CD4-positive, alpha-beta memory T cell (primary cell): ENCODE data around the gene PDHX. TPM values are rescaled to one million over a fixed set of nuclear protein-coding genes. Genes with fewer than 3 reads are reported as not detected.

Source experiments
- CTCF ChIA-PET: fragments of 350-600 bp; sonication (Branson Sonifier 250); formaldehyde crosslinking; loops from one replicate; lab custom pipeline; 2021; ENCODE audit warnings: inconsistent platforms; ENCODE audit not compliant: partially characterized antibody; lab: Charles Lee
- POLR2A ChIA-PET: fragments of 350-600 bp; sonication (Branson Sonifier 250); formaldehyde crosslinking; loops from one replicate; lab custom pipeline; 2021; ENCODE audit not compliant: partially characterized antibody; lab: Charles Lee
- DNase-seq, 5 donors: peaks; one replicate each; pipeline versions ENCODE4 v3.0.0 to v3.0.0-alpha.2; 2020 to 2022; ENCODE audit warnings: mixed read lengths in 1 of 5
- H3K27ac ChIP-seq: one replicate; pipeline ENCODE4 v1.7.0; 2013; ENCODE audit warnings: low read depth, low read length
- H3K27me3 ChIP-seq: 2 replicates; pipeline ENCODE4 v1.7.0; 2013; ENCODE audit warnings: mild to moderate bottlenecking, low read length, moderate library complexity; ENCODE audit not compliant: insufficient read depth
- H3K36me3 ChIP-seq: 2 replicates; pipeline ENCODE4 v1.7.0; 2013; ENCODE audit warnings: mild to moderate bottlenecking, low read length, moderate library complexity; ENCODE audit not compliant: insufficient read depth
- H3K4me1 ChIP-seq: 2 replicates; pipeline ENCODE4 v1.7.0; 2013; ENCODE audit warnings: mild to moderate bottlenecking, low read length, moderate library complexity; ENCODE audit not compliant: insufficient read depth
- H3K4me3 ChIP-seq, 2 donors: one replicate each; pipeline ENCODE4 v1.7.0; 2013; ENCODE audit warnings: low read length in 2 of 2, mild to moderate bottlenecking in 1 of 2
- H3K9me3 ChIP-seq, 2 donors: one replicate each; pipeline ENCODE4 v1.7.0; 2013; ENCODE audit warnings: low read length in 2 of 2, control low read depth in 1 of 2; ENCODE audit not compliant: control insufficient read depth in 1 of 2
- H3K27ac Mint-ChIP-seq, 7 donors: one replicate each; pipeline ENCODE4 v1.8.0; 2020 to 2021; ENCODE audit warnings: mixed read lengths in 7 of 7, mild to moderate bottlenecking in 6 of 7, inconsistent platforms in 3 of 7, moderate library complexity in 3 of 7
- H3K27me3 Mint-ChIP-seq, 2 donors: one replicate each; pipeline ENCODE4 v1.8.0; 2020 to 2021; ENCODE audit warnings: mixed read lengths in 2 of 2
- H3K36me3 Mint-ChIP-seq, 2 donors: one replicate each; pipeline ENCODE4 v1.8.0; 2020 to 2021; ENCODE audit warnings: mixed read lengths in 2 of 2, inconsistent platforms in 1 of 2, mild to moderate bottlenecking in 1 of 2
- H3K4me1 Mint-ChIP-seq, 4 donors: one replicate each; pipeline ENCODE4 v1.8.0; 2020 to 2021; ENCODE audit warnings: mixed read lengths in 4 of 4, mild to moderate bottlenecking in 1 of 4
- H3K4me3 Mint-ChIP-seq, 8 donors: one replicate each; pipeline ENCODE4 v1.8.0; 2020 to 2021; ENCODE audit warnings: mixed read lengths in 8 of 8, mild to moderate bottlenecking in 7 of 8, moderate library complexity in 6 of 8, inconsistent platforms in 3 of 8
- H3K9me3 Mint-ChIP-seq, 8 donors: one replicate each; pipeline ENCODE4 v1.8.0; 2020 to 2021; ENCODE audit warnings: mixed read lengths in 8 of 8, mild to moderate bottlenecking in 5 of 8, inconsistent platforms in 3 of 8, moderate library complexity in 1 of 8
- intact Hi-C: fragments of 100-400 bp; cut with micrococcal nuclease; formaldehyde crosslinking; loops from one replicate; pipeline ENCODE4 v1.15.1; 2023
- polyA plus RNA-seq, 2 donors: library from polyadenylated mRNA; unstranded; fragments of 300-500 nt; fragmentation: Illumina TruSeq; gene quantifications; one replicate each; pipeline ENCODE4 v1.2.3, GENCODE V29; 2021
- total RNA-seq, 2 experiments: library from RNA; stranded (reverse); gene quantifications; one replicate each; pipeline ENCODE4 v1.2.3, GENCODE V29; 2021

Gene PDHX
- total and polyA plus RNA-seq, 4 experiments from 2014 or later = 17.6 to 43.5 (median 29.8) TPM

DNA sequence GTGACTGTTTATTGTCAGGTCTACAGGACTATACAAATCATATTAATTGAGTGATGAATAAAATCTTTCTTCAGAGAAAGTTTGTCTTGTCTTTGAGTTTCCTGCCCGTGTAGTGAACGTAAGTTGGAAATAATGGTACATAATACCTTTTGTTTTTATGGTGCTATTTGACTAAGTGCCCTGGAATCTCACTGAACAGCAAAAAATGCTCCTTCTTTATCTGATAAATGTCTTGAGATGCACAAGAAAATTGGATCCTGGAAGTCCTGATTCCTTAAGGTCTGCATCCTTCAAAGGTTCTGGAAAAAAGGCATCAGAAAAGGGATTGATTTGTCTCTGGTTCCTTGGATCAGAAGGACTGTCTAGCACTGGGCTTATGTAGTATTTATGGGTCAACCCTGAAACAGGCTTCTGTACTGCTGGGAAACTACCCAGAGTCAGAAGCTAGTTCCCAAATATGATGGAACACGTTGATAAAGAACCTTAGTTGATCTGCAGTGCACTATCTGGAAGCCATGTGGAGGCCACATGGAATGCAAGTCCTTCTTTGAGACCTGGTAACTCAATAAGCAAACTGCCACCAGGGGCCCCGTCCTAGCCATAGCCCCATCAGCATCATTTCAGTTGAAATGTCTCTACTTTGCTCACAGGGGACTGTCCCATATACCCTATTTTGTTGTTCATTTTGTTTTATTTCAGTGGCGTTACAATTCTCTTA lies 122.0 kb downstream of the PDHX start:
- H3K4me3 Mint-ChIP-seq = no peak overlapping the region
- ChIA-PET CTCF (interaction anchor here (1.1 kb wide), 1 partner anchor 9 kb away, joined by 3 read pairs; no protein-coding TSS in a partner anchor), POLR2A (interaction anchor here (0.6 to 1.9 kb wide), 5 partner anchors 9 to 128 kb away, joined by 3 to 6 read pairs (median 4); partner anchors contain the start of gene CD44)
- H3K27ac Mint-ChIP-seq = peak overlapping the region in 6 of 7 donors; percentile 63 to 99 (median 96)
- H3K9me3 Mint-ChIP-seq = peaks cover 0 to 2% (median 0%) of the 10 kb centered on the region in 8 donors
- no peaks in the 10 kb centered on the region for H3K27me3 ChIP-seq
- intact Hi-C loops = no loop called here
- DNase-seq = no peak
- no peak overlapping the region for H3K4me3 ChIP-seq
- H3K4me1 Mint-ChIP-seq = peaks cover 35 to 66% (median 53%) of the 10 kb centered on the region in 4 donors
- H3K36me3 Mint-ChIP-seq = no peaks in the 10 kb centered on the region
- H3K27me3 Mint-ChIP-seq = no peaks in the 10 kb centered on the region
- peaks cover 54% of the 10 kb centered on the region for H3K4me1 ChIP-seq
- H3K9me3 ChIP-seq = no peaks in the 10 kb centered on the region
- no peak overlapping the region for H3K27ac ChIP-seq
- H3K36me3 ChIP-seq = no peaks in the 10 kb centered on the region

DNA sequence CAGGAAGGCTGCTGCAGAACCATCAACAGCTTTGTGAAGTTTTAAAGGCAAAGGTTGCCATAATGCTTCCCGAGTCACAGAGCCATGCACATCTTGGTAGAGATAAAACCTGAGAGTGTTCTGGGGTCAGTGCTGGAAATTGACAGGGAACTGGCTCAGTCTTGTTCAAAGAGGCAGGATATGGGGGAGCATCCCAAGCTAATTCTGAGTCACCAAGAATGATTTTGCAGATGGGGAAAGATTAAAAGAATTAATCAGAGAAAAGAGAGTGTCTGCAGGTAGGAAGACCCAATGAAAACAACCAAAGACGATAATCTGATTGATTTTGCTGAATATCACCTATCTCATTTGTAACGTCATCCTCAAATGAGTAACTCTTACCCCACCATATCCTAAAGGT lies 122.7 kb downstream of the PDHX start:
- intact Hi-C loops = no loop called here
- Mint-ChIP-seq H3K9me3 (peaks cover 0 to 2% (median 0%) of the 10 kb centered on the region in 8 donors), H3K27me3 (no peaks in the 10 kb centered on the region), H3K4me3 (peak overlapping the region in 1 of 8 donors; percentile 9), H3K27ac (peak overlapping the region; percentile 96 to 99 (median 98)), H3K36me3 (no peaks in the 10 kb centered on the region), H3K4me1 (peaks cover 31 to 63% (median 49%) of the 10 kb centered on the region in 4 donors)
- Histone ChIP-seq H3K4me1 (peaks cover 55% of the 10 kb centered on the region), H3K36me3 (no peaks in the 10 kb centered on the region), H3K27ac (no peak overlapping the region), H3K27me3 (no peaks in the 10 kb centered on the region), H3K4me3 (no peak overlapping the region), H3K9me3 (no peaks in the 10 kb centered on the region)
- ChIA-PET CTCF (interaction anchor here (1.1 kb wide), 1 partner anchor 8 kb away, joined by 3 read pairs; no protein-coding TSS in a partner anchor), POLR2A (interaction anchor here (0.6 to 1.9 kb wide), 6 partner anchors 8 to 127 kb away, joined by 3 to 6 read pairs (median 4); partner anchors contain the start of gene CD44)
- DNase-seq = no peak

DNA sequence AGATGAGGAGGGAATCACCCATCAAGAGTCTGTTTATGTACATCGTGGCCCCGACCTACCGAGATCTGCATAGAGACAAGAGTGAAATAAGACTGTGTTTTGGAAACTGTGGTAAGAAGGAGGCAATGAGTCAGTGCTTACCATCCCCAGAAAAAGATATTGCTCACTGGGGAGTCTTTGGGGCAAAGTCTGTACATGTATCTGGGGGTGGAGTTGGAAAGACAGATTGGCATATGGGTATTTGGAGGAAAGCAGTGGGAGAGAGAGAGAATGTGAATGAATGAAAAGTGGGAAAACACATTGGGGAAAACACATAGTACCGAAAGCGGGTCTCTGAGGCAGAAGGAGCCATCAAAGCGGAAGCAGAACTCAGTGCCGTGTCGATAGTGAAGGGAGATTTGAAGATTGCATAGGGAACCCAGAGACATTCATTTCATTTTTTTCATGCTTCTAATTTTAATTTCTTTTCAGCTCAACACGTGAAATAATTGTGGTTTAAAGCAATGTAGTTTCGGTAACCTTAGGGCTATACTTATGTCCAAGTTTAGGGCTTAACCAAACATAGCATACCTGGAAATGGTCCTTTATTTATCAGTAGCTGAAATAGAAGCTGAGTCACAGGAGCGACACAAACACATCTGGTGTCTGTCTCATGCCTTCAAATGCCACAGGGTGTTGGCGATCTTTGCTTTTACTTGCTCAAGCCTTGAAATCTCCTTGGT lies 124.0 kb downstream of the PDHX start:
- peaks cover 68% of the 10 kb centered on the region for H3K4me1 ChIP-seq
- peak overlapping the region; percentile 80 to 93 (median 88) for H3K4me3 Mint-ChIP-seq
- H3K27me3 ChIP-seq = no peaks in the 10 kb centered on the region
- no peaks in the 10 kb centered on the region for H3K27me3 Mint-ChIP-seq
- H3K9me3 Mint-ChIP-seq = peaks cover 0 to 3% (median 0%) of the 10 kb centered on the region in 8 donors
- peak; percentile 78 to 93 (median 84) for DNase-seq
- CTCF ChIA-PET = interaction anchor here (0.8 to 2.5 kb wide), 17 partner anchors 10 to 196 kb away, joined by 3 to 19 read pairs (median 3); no protein-coding TSS in a partner anchor
- POLR2A ChIA-PET = interaction anchor here (0.8 to 8.2 kb wide), 34 partner anchors 9 to 217 kb away, joined by 3 to 253 read pairs (median 8); partner anchors contain the start of gene CD44
- intact Hi-C loops = loop anchor here (1.0 to 2.0 kb wide), 7 partner anchors 10 to 126 kb away; no protein-coding TSS in a partner anchor
- H3K36me3 ChIP-seq = no peaks in the 10 kb centered on the region
- peaks cover 0 to 1% of the 10 kb centered on the region in 2 donors for H3K36me3 Mint-ChIP-seq
- H3K27ac ChIP-seq = peak overlapping the region; percentile 94
- H3K9me3 ChIP-seq = no peaks in the 10 kb centered on the region
- peak overlapping the region; percentile 96 to 99 (median 98) for H3K27ac Mint-ChIP-seq
- H3K4me3 ChIP-seq = peak overlapping the region; percentile 31 to 62
- peaks cover 38 to 69% (median 54%) of the 10 kb centered on the region in 4 donors for H3K4me1 Mint-ChIP-seq

DNA sequence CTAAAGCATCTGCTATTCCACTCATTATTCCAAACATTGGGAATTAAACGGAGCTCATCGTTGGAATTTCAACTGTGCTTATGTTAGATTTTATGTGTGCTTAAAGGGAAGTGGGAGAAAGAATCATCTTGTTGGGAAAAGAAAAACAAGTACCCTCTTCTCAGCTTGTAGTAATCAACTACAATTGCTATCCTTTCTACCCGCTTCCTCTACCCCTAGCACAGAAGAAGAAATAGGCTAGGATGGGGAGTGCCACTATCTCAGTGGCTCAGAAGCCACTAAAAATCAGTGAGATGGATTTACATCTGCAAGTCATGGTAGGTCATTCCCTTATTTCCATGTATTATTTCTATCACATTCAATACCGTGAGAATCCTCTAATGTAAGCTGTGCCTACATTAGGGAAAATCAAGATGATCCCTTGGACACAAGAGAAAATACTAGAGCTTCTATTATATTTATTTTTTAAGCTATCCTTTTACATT lies 124.7 kb downstream of the PDHX start:
- H3K9me3 ChIP-seq = no peaks in the 10 kb centered on the region
- ChIA-PET POLR2A (interaction anchor here (0.8 to 8.2 kb wide), 34 partner anchors 8 to 216 kb away, joined by 3 to 253 read pairs (median 8); partner anchors contain the start of gene CD44), CTCF (interaction anchor here (0.8 to 2.5 kb wide), 17 partner anchors 11 to 195 kb away, joined by 3 to 19 read pairs (median 3); no protein-coding TSS in a partner anchor)
- no peak for DNase-seq
- Mint-ChIP-seq H3K27me3 (no peaks in the 10 kb centered on the region), H3K27ac (peak overlapping the region; percentile 96 to 99 (median 98)), H3K36me3 (peaks cover 0 to 1% of the 10 kb centered on the region in 2 donors), H3K9me3 (peaks cover 0 to 2% (median 0%) of the 10 kb centered on the region in 8 donors), H3K4me1 (peaks cover 45 to 73% (median 59%) of the 10 kb centered on the region in 4 donors), H3K4me3 (peak overlapping the region; percentile 80 to 93 (median 88))
- H3K36me3 ChIP-seq = no peaks in the 10 kb centered on the region
- H3K4me1 ChIP-seq = peaks cover 74% of the 10 kb centered on the region
- intact Hi-C loops = loop anchor here (2.0 kb wide), 1 partner anchor 28 kb away; no protein-coding TSS in a partner anchor
- no peaks in the 10 kb centered on the region for H3K27me3 ChIP-seq
- peak overlapping the region; percentile 94 for H3K27ac ChIP-seq
- H3K4me3 ChIP-seq = peak overlapping the region; percentile 31 to 62

DNA sequence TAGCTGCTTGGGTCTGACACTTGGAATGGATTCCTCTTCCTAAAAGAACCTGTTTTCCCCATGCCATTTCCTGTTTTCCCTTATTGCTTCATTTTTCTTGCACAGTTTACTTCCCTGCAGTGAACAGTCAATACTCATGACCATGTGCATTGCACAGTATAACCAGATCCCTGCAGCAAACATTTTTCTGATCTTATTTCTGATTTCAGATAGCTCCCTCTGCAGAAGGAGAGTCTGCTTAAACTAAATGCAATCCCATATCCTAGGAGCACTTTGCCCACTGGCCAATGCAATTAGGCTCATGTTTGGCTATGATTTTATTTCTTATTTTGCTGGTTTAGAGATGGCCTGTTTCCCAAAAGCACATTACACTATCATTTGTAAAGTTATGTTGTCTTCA lies 125.8 kb downstream of the PDHX start:
- H3K9me3 Mint-ChIP-seq = peaks cover 0 to 2% (median 0%) of the 10 kb centered on the region in 8 donors
- H3K27ac ChIP-seq = peak overlapping the region; percentile 94
- ChIA-PET POLR2A (interaction anchor here (1.0 to 8.2 kb wide), 17 partner anchors 9 to 194 kb away, joined by 3 to 253 read pairs (median 15); partner anchors contain the start of gene CD44), CTCF (interaction anchor here (2.0 to 2.5 kb wide), 3 partner anchors 12 to 123 kb away, joined by 6 to 19 read pairs (median 8); no protein-coding TSS in a partner anchor)
- H3K4me1 Mint-ChIP-seq = peaks cover 54 to 84% (median 68%) of the 10 kb centered on the region in 4 donors
- H3K9me3 ChIP-seq = no peaks in the 10 kb centered on the region
- intact Hi-C loops = no loop called here
- H3K36me3 ChIP-seq = no peaks in the 10 kb centered on the region
- peak overlapping the region; percentile 81 to 99 (median 96) for H3K27ac Mint-ChIP-seq
- H3K4me3 ChIP-seq = no peak overlapping the region
- no peaks in the 10 kb centered on the region for H3K27me3 ChIP-seq
- H3K4me1 ChIP-seq = peaks cover 81% of the 10 kb centered on the region
- no peaks in the 10 kb centered on the region for H3K27me3 Mint-ChIP-seq
- DNase-seq = no peak
- H3K4me3 Mint-ChIP-seq = peak overlapping the region in 2 of 8 donors; percentile 4 to 7
- peaks cover 0 to 2% of the 10 kb centered on the region in 2 donors for H3K36me3 Mint-ChIP-seq

DNA sequence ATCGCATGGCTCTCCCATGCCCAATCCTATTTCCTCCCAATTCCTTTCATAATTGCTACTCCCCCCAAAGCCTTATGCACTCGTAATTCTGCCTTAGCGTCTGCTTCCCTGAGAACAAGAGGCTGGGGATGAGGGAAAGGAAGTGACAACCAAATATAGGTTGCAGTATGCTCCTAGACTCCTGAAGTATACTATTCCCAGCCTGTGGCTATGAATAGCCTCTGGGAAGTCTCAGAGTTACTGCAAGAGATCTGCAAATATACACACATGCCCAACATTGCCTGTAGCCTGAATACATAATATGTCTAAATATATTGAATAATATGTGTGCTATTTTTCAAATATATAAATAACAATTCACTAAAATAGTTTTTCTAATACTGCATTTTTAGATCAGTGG lies 126.5 kb downstream of the PDHX start:
- Mint-ChIP-seq H3K4me3 (peak overlapping the region in 2 of 8 donors; percentile 7 to 27), H3K36me3 (peaks cover 0 to 3% of the 10 kb centered on the region in 2 donors), H3K27me3 (no peaks in the 10 kb centered on the region), H3K9me3 (peaks cover 0 to 2% (median 0%) of the 10 kb centered on the region in 8 donors), H3K4me1 (peaks cover 59 to 85% (median 72%) of the 10 kb centered on the region in 4 donors), H3K27ac (peak overlapping the region; percentile 49 to 99 (median 82))
- DNase-seq = no peak
- peaks cover 88% of the 10 kb centered on the region for H3K4me1 ChIP-seq
- H3K4me3 ChIP-seq = no peak overlapping the region
- intact Hi-C loops = no loop called here
- no peaks in the 10 kb centered on the region for H3K27me3 ChIP-seq
- POLR2A ChIA-PET = interaction anchor here (2.7 to 8.2 kb wide), 10 partner anchors 12 to 131 kb away, joined by 15 to 253 read pairs (median 57); partner anchors contain the start of gene CD44
- H3K9me3 ChIP-seq = no peaks in the 10 kb centered on the region
- CTCF ChIA-PET = interaction anchor here (1.3 to 1.7 kb wide), 2 partner anchors 11 to 19 kb away, joined by 3 to 4 read pairs; no protein-coding TSS in a partner anchor
- H3K27ac ChIP-seq = no peak overlapping the region
- no peaks in the 10 kb centered on the region for H3K36me3 ChIP-seq
